Measurements from ENCODE around the gene PGS1.

The PGS1 gene

GRCh38 chr17:78383725-78384471, 5.4 kb downstream of the PGS1 start:
- in situ Hi-C loops (cut with MboI; ENCODE audit: low sequenced_read_pairs): no loop called here

- in situ Hi-C loops (cut with MboI; ENCODE audit: low sequenced_read_pairs): no loop called here
Measured at GRCh38 chr17:78384479-78385175, 6.2 kb downstream of the PGS1 start.

DNA sequence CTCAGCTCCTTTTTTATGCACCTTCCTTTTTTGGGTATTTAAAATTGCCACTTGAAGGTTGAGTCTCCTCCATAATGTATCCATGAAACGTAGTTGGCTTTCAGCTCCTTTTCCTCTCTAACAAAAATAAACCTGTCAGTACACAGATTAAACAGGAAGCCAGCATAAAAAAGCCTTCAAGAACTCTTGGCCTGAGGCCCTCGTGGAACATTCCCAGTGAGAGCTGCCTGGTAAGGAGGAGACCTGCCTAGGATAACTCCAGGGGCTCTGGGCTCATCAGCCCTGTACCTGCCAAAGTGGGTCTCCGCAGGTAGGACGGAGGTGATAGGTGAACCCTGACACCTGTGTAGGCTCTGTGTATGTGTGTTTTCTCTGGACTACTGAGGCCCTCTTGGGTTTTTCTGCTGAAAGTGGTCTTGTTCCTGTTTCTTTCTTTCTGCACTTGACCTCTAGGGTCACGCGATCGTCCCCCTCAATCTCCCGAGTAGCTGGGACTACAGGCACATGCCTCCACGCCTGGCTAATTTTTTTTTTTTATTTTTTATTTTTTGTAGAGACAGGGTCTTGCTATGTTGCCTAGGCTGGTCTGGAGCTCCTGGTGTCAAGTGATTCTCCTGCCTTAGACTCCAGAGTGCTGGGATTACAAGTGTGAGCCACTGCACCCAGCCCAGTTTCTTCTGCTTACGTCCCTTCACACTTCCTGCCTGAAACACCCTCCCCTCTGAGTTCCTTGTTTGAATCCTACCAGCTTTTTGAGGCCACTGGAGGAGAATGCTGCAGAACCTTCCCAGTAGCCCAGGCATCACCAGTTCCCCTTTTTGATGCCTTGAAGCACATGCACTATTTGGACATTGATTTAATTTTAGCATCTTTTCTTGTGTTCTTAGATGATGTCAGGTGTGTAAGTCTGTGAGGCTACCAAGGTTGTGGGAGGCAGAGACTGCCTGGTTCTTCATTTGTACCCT, 9.8 kb downstream of the PGS1 start:
- in situ Hi-C loops (cut with MboI; ENCODE audit: low sequenced_read_pairs): no loop called here

GRCh38 chr17:78390241-78391050, 12.0 kb downstream of the PGS1 start:
- in situ Hi-C loops (cut with MboI; ENCODE audit: low sequenced_read_pairs): no loop called here

GRCh38 chr17:78391051-78391431, 12.6 kb downstream of the PGS1 start:
- in situ Hi-C loops (cut with MboI; ENCODE audit: low sequenced_read_pairs): no loop called here

DNA sequence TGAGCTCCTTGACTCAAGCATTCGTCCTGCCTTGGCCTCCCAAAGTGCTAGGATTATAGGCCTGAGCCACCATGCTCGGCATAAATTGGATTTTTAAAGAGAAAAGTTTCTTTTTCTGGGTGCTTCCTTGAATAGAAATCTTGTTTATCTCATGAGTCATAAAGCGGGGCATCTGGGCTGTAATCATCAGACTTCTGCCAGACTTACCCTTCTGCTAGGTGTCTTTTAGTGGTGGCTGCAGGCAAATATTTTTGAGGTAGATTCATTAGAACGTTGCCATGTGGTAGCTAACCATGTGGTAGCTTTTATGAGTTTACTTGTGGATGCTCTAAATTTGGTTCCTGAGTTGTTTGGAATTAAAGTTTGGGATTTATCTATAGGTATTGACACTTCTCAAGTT, 13.4 kb downstream of the PGS1 start:
- in situ Hi-C loops (cut with MboI; ENCODE audit: low sequenced_read_pairs): no loop called here

DNA sequence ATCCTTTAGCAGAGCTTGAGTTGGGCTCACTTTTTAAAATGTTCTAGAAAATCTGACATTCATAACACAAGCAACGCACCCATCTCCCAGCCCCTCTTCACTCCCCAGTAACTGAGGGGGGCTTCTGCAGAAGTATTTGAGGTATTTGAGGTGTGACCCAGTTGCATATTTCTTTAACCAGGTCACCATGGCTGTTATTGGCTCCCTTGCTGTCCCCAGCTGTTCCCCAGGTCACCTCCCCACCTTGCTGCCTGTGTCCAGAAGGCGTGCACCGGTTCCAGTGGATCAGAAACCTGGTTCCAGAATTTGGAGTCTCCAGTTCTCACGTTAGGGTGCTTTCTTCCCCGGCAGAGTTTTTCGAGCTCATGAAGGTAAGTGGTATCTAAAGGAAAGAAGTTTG, 13.8 kb downstream of the PGS1 start:
- in situ Hi-C loops (cut with MboI; ENCODE audit: low sequenced_read_pairs): no loop called here

DNA sequence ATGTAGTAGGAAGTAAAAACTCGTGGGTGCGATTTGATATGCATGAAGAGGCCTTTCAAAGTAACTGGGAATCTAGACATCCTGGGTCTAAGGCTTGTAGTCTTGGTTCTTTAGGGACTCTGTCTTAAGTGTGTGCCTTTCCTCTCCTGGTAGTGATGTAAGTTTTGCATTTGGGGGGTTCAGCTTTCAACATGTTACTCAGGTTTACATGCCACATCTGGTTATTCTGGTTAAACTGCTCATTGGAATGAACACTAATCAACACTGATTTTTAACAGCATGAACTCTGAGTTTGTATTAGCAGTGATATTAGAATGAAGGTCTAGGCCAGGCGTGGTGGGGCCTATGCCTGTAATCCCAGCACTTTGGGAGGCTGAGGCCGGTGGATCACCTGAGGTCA, 15.1 kb downstream of the PGS1 start:
- in situ Hi-C loops (cut with MboI; ENCODE audit: low sequenced_read_pairs): no loop called here

DNA sequence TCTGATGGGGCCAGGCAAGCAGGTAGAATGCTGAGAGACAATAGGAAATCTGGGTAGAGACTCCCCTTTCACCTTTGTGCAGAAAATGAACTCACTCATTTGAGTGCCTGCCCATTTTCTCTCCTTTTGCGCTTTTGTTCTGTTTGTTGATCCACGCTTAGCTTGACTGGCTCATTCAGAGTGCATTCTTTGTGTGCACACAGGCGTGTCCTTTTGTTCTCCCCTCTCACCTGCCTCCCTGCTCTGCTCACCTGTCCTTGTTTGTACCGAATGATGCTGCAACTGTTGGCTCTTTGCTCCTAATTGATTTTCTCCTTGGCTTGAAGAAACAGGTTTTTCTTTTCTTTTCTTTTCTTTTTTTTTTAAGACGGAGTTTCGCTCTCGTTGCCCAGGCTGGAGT, 15.8 kb downstream of the PGS1 start:
- in situ Hi-C loops (cut with MboI; ENCODE audit: low sequenced_read_pairs): no loop called here

- in situ Hi-C loops (cut with MboI; ENCODE audit: low sequenced_read_pairs): no loop called here
Measured at GRCh38 chr17:78395155-78395554, 16.7 kb downstream of the PGS1 start.

- in situ Hi-C loops (cut with MboI; ENCODE audit: low sequenced_read_pairs): no loop called here
Measured at GRCh38 chr17:78396441-78397337, 18.2 kb downstream of the PGS1 start.

- in situ Hi-C loops (cut with MboI; ENCODE audit: low sequenced_read_pairs): no loop called here
Measured at GRCh38 chr17:78397681-78398101, 19.2 kb downstream of the PGS1 start.

DNA sequence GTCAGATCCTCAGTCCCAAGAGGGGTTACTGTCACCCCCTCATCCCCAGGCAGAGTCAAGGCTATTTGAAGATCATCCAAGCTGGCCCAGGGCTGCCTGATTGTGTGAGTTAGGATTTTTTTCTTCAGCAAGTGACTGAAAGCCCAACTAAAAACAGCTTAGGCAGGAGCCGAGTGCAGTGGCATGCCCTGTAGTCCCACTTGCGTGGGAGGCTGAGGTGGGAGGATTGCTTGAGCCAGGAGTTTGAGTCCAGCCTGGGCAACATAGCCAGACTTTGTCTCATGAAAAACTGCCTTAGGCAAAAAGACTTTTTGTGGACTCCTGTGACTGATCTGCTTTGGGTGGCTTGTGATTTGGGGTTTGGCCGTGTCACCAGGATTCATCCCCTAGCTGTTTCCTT, 19.9 kb downstream of the PGS1 start:
- in situ Hi-C loops (cut with MboI; ENCODE audit: low sequenced_read_pairs): no loop called here

- in situ Hi-C loops (cut with MboI; ENCODE audit: low sequenced_read_pairs): no loop called here
Measured at GRCh38 chr17:78399028-78399692, 20.7 kb downstream of the PGS1 start.

DNA sequence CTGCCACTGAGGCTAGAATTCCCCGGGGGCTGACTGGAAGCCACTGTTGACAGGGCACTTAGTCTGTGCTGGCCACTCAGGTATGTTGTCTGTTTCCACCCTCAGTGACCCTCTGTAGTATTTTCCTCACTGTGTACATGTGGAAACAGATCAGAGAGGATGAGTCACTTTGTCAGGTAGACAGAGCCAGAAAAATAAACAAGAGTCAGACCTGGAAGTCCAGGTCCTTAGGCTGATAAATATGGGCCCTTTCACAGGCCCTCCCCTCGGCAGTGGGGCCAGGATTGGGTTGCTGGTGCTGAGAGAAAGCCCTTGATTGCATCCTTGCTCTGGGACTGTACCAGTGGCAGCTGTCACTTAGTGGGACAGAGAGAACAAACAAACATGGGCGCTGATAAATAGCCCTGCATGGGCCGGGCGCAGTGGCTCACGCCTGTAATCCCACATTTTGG, 21.3 kb downstream of the PGS1 start:
- in situ Hi-C loops (cut with MboI; ENCODE audit: low sequenced_read_pairs): no loop called here

GRCh38 chr17:78400581-78401240, 22.3 kb downstream of the PGS1 start:
- in situ Hi-C loops (cut with MboI; ENCODE audit: low sequenced_read_pairs): no loop called here

DNA sequence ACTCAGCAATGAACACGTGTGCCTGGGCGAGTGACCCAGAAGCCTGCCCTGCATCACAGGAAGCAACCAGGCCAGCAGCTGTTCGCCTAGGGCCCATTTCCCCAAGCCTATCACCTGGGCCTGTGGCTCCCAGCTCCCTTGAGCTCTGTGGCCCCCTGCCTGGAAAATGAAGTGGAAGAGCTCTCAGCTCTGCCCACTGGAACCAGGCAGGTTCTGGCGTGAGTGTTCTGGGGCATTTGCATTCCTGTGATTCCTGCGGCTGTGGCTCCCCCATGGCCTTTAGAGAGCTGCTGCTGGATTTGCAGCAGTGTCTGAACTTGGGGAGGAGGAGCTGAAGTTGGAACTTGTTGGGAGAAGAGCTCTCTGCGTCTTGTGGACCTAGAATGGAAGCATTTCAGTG, 22.8 kb downstream of the PGS1 start:
- in situ Hi-C loops (cut with MboI; ENCODE audit: low sequenced_read_pairs): no loop called here

GRCh38 chr17:78401891-78402290, 23.4 kb downstream of the PGS1 start:
- in situ Hi-C loops (cut with MboI; ENCODE audit: low sequenced_read_pairs): no loop called here
